Midbrain (tissue), 1 donor: Measurements from ENCODE around the gene CYP39A1.
"Not testable (repeated sequence)": the region's sequence is repeated elsewhere in the genome, so short reads cannot be mapped to it uniquely, and the experiment has no call there.

Source experiments
- DNase-seq: peaks from one replicate; lab custom pipeline; 2025; lab: John Stamatoyannopoulos, UW

The CYP39A1 gene

GRCh38 chr6:46648869-46649492, 3.6 kb downstream of the CYP39A1 start:
- no peak for DNase-seq

- not testable (repeated sequence) for DNase-seq
Observed at GRCh38 chr6:46648108-46648507, 4.5 kb downstream of the CYP39A1 start.

GRCh38 chr6:46645265-46645664, 7.4 kb downstream of the CYP39A1 start:
- DNase-seq, result no peak

DNA sequence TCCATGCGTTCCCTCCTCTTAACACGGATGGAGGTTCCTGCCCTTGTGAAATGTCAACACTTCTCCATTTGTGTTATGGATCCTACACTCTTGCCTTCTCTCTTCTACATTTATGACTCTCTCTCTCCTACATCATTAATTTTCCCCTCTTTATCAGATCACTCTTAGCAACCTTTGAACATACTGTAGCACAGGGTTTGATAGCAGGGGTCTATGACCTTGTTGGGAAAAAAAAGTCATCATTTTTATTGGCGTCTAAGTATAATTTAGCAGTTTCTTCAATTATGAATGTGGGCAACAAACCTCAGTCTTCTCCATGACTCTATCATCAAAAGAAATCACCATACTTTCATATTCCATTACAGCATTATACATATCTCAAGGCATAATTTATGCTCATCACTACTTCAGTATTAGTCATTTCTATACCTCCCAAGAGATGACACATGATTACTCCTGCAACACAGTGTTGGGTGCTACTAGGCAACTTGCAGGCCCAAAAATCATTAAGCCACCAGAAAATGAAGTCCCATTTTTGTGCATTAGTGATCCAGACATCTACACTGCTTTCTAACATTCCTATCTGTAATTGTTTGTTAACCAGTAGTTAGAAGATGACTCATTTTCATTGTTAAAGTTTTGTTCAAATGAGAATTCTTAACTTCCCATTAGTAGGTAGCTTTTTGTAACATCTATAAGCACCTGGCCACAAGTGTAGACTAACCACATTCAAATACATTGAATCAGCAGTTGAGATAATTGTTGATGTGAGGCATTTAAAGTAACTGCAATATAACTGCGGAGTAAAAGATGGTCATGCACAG, 9.5 kb downstream of the CYP39A1 start:
- no peak for DNase-seq

GRCh38 chr6:46638650-46639049, 14.0 kb downstream of the CYP39A1 start:
- DNase-seq, result no peak

DNA sequence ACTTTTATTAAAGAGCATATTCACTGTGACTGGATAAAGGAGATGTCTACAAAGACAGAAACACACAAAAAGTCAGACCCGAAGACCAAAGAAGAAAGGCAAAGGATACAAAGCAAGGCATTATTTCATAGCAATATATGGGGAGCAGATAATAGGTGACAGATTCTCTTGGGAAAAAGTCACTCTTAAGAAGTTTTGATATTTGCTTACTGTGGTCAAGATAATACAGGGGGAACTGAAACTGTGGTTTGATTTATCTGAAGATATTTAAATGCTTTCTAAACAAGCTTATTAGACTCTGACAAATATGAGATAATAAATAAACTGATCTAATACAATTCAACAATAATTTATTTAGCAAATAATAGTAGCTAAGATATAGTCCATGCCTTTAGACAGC, 14.7 kb downstream of the CYP39A1 start:
- no peak for DNase-seq

DNA sequence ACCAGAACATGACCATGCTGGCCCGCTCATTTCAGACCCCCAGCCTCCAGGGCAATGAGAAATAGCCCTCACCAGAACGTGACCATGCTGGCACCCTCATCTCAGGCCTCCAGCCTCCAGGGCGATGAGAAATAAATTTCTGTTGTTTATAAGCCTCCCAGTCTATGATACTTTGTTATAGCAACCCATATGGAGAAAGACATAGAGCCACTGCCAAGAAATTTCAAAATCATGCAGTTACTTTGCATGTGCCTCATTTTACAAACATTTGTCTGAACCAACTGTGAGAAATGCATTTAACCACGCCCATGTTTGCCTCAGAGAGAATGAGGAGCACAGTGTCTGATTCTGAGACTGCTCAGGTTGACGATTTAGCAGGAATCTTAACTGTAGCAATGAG, 15.5 kb downstream of the CYP39A1 start:
- no peak for DNase-seq

DNA sequence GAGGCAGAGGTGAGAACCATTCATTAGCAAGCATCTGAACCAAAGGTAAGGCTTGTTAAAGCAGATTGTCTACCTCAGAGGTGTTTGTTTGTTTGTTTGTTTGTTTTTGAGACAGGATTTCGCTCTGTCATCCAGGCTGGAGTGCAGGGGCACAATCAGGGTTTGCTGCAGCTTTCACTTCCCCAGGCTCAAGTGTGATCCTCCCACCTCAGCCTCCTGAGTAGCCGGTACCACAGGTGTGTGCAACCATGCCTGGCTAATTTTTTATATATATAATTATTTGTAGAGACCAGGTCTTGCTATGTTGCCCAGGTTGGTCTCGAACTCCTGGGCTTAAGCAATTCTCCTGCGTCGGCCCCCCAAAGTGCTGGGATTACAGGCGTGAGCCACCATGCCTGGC, 17.2 kb downstream of the CYP39A1 start:
- no peak for DNase-seq

GRCh38 chr6:46632053-46632452, 20.6 kb downstream of the CYP39A1 start:
- no peak for DNase-seq

DNA sequence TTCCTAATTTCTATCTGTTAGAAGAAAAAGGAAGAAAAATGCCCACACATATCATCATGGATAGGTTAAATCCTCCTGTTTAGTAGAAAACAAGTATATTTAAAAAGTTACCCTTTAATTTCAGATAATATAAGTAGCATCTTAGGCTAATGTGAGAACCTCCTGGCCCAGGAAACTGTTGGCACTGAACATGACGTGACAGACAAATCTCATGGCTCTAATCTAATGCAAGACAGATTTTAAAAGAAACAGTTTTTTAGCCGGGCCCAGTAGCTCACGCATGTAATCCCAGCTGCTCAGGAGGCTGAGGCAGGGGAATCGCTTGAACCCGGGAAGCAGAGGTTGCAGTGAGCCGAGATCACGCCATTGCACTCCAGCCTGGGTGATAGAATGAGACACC, 22.9 kb downstream of the CYP39A1 start:
- DNase-seq, result no peak

GRCh38 chr6:46628976-46629375, 23.6 kb downstream of the CYP39A1 start:
- no peak for DNase-seq

DNA sequence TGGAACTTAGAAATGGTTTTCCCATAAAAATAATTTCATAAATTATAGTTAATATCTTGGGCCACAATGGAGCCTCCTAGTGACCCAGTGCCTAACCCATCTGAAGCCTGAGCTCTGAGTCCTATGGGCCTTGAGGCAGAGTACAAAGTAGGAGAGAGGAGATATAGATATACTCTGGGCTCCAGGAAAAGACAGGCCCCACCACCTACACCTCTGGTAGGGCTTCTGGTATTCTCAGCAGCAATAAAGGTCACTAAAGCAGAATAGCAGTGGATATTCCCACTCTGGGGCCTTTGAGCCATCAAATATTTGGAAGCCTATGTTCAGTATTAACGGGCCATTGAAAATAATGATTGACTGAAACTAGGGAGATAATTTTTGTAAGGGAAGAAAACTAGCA, 24.1 kb downstream of the CYP39A1 start:
- DNase-seq, result no peak

- no peak for DNase-seq
Observed at GRCh38 chr6:46626976-46627375, 25.6 kb downstream of the CYP39A1 start.

DNA sequence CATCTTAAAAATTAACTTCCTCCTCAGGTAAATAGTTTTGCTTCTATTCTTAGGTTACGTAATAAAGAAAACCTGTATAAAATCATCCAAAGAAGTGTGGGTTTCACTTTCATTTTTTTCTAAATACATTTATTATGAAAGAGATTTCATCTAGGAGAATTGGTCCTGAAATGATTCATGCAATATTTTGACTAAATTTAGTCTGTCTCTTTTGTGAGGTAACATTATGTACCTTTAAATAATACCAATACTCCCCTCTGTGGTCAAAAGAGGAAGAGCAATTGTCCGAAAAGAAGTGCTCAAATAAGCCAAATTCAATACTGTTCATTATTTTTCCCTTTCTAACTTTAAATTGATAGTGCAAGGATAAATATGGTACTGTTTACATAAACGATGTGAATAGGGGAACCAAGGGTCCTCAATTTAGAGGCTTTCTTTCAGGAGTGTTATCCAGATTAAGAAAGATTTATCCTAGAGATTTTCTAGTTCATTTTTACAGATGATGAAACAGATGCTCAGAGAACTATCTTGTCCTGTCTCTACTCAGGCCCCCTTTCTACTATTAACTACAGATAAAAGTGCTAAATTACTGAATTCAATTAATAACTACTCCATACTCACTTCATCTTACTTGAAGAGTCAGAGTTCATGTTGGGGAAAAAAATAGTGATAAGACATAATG, 26.2 kb downstream of the CYP39A1 start:
- DNase-seq, result peak; percentile 57

- DNase-seq, result no peak
Observed at GRCh38 chr6:46618726-46619125, 33.9 kb downstream of the CYP39A1 start.

DNA sequence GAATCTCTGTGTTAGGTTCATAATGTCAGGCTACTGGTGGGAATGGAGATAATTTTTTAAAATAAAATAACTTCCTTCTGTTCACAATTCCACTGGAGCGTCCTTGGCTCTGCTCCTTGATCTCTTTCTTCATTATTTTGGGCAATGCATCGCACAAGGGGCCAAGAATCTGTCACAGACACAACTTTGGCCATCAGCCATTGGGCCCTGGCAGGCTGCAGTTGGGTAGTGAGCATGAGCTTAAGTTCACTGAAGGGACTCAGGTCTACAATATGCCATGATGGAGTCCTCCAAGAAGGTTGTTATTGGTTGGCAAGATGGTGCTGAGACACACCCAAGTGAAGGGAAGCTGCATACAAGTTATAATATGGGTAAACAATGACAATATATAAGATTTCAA, 40.0 kb downstream of the CYP39A1 start:
- DNase-seq, result no peak

GRCh38 chr6:46610862-46611553, 41.6 kb downstream of the CYP39A1 start:
- no peak for DNase-seq

GRCh38 chr6:46606338-46606737, 46.3 kb downstream of the CYP39A1 start:
- peak; percentile 74 for DNase-seq

DNA sequence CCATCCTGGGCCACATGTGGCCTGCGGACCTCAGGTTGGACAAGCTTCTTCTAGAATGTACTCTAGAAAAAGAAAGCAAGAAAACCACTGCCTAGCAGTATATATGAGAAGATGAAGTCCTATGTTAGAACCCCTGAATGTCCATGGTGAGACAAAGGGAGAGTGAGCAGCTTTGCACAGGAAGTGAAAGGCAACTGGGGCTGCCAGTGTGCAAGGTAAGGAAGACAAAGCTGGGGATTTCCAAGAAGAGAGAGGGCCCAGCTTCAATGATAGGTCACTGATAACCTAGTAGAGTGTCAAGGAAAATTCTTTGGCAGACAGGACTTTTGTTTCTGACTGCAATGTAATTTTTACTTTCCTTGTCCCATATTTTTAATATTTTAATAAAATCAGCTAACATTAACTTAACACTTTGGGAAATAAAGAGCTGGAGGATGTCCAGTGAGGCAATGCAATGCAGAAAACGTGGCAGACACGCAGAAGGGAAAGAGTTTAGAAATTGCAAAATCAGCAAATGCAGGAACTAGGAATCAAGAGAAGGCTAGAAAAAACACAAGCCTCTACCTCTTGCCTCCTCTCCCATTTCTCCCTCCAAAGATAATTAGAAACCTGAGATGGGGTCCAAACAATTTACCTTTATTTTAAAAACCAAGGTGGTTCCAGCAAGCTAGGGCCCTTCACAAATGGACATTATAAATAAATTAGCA, 47.4 kb downstream of the CYP39A1 start:
- no peak for DNase-seq

DNA sequence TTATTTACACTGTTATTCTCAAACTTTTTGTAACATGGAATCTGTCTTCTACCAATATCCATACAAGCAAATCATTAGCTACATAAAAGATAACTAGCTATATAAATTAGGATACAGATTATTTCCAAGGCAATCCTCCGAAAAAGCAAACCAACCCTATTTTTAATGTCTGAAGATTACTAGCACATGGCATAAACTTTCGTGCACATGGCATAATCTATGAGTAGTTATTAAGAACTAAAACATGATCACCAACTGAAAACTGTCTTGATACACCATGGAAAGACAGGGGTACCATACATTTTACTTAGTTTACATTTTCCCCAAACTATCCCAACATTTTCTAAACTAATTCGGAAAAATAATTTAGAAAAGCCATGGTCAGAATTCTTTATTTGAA, 54.4 kb downstream of the CYP39A1 start:
- no peak for DNase-seq

DNA sequence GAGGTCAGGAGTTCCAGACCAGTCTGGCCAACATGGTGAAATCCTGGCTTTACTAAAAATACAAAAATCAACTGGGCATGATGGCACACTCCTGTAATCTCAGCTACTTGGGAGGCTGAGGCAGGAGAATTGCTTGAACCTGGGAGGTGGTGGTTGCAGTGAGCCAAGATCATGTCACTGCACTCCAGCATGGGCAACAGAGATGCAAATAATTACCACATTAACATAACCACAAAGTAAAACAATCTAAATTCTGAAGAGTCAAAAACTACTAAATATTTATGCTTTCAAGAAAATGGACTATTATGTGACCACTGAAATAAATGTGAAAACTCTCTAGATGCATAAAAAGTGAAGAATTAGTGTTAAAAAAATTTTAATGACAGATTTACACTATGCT, 59.9 kb downstream of the CYP39A1 start:
- no peak for DNase-seq

DNA sequence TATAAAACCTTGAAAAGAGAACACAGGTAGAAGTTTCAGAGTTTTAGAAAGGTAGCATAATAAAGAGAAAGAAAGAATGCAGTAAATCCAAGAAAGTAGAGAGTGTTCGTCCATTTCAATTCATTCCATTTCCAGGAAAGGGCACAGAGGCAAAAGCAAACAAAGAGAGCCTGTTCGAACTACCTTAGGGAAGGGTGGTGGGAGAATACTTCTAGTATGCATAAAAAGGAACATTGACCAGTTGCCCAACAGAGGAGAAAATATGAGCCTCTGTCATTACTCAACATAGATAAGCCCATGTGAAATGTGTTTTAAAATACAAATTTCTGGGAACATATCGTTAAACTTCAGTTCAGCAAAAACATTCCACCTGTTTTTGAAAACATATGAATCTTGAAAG, 60.6 kb downstream of the CYP39A1 start:
- DNase-seq, result no peak
